ENCODE measurements around the gene POLR2C.

POLR2C gene

DNA sequence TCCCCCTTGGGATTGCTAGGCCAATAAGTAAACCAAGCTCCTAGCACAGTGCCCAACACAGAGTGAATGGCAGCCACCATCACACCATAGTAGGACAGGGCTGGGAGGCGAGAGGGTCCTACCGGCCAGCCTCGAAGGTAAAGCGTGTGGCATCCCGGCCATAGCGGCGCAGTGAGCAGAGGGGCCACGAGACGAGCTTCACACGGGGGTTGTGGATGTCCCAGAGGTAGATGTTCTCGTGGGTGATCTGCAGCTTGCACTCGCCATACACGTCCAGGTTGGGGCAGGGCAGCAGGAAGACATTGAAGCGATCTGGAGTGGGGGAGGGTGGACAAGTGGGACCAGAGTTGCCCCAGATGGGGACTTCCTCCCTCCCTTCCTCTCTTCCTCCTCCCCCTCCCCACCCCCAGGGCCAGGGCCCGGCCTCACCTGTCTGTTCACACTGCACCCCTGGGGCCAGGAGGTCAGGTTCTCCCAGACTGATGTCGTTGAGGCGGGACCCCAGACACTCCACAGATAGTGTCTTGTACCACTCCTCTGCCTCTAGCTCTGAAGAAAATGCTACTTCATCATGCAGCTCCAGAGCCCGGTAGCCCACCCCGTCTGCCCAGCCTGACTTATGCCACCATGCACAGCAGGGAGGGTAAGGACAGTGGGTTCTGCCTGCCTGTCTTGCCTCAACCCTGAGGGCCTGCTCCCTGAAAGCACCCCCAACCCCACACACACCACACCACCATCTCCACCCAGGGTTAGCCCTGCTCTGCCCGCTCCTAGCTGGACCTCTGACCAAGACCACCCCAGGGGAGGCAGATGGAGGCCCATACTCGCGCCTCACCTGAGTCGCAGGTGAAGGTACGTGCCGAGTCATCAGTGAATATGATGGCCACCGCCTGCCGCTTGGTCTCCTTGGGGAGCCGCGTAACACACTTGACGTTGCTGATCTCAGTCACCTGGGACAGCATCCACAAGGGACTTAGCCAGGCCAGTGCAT is 12.5 kb downstream of the POLR2C start:
- H3K36me3 ChIP-seq (ENCODE audit: control insufficient read depth, insufficient read depth, low read length), result no peaks in the 10 kb centered on the region
- peaks cover 15% of the 10 kb centered on the region for H3K4me1 ChIP-seq
- H3K27me3 ChIP-seq (ENCODE audit: control insufficient read depth, insufficient read depth, low read length), result no peaks in the 10 kb centered on the region
- H2AFZ ChIP-seq, result no peak overlapping the region
- H3K4me3 ChIP-seq (ENCODE audit: low read depth, low read length), result no peak overlapping the region
- no peak overlapping the region for H3K9ac ChIP-seq
- TF ChIP-seq CTCF (IDR thresholded peaks at IDR 0.05), result no peak
- H3K79me2 ChIP-seq, result peaks cover 8% of the 10 kb centered on the region
- no peak overlapping the region for H3K4me2 ChIP-seq (ENCODE audit: low read length)
- H3K9me3 ChIP-seq (ENCODE audit: control insufficient read depth, low read length), result no peaks in the 10 kb centered on the region
- no peak overlapping the region for H3K27ac ChIP-seq

GRCh38 chr16:57475711-57476339 is 13.3 kb downstream of the POLR2C start:
- no peak overlapping the region for H3K4me3 ChIP-seq (ENCODE audit: low read depth, low read length)
- H3K4me2 ChIP-seq (ENCODE audit: low read length), result no peak overlapping the region
- peaks cover 7% of the 10 kb centered on the region for H3K4me1 ChIP-seq
- no peak overlapping the region for H3K27ac ChIP-seq
- H3K9ac ChIP-seq, result no peak overlapping the region
- no peaks in the 10 kb centered on the region for H3K9me3 ChIP-seq (ENCODE audit: control insufficient read depth, low read length)
- H3K79me2 ChIP-seq, result peaks cover 11% of the 10 kb centered on the region
- no peaks in the 10 kb centered on the region for H3K36me3 ChIP-seq (ENCODE audit: control insufficient read depth, insufficient read depth, low read length)
- no peaks in the 10 kb centered on the region for H3K27me3 ChIP-seq (ENCODE audit: control insufficient read depth, insufficient read depth, low read length)
- H2AFZ ChIP-seq, result no peak overlapping the region
- peak; percentile 60 for TF ChIP-seq CTCF (IDR thresholded peaks at IDR 0.05)

DNA sequence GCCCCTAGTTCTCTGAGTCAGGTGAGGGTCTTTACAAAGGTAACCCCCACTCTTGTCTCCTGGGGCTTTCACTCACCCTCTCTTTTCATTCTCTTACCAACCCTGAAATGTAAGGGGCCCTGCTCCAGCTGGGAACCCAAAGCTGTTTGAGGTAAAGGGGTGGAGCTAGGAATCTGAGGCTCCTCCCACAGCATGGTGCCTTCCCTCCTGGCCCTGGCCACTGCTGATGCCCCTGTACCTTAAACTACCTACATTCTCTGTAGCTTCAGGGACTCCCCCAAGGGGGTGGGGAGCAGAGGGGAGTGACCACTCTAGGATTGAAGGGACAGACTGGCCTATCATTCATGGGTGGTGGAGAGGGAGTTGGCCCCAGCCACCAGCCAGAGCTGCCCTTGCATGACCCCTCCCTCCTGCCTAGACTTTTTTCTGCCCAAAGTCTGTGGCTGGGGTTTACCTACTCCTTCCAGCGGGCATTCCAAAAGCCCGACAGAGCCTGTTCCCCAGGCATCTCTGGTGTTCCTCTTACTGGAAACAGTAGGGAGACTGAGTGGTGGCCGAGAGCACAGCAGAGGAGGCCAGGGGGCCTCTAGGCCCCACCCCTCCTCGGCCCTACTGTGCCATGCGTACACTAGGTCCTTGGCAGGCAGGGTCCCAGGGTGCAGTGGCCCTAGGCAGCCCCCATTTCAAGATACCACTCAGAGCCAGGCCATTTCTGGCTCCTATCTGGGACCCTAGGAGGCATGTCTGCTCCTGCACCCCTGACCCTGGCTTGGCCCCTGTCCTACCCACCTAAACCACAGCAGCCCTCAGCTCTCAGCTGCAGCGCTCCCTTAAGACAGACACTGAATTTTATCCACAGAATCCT is 14.3 kb downstream of the POLR2C start:
- TF ChIP-seq CTCF (IDR thresholded peaks at IDR 0.05), result no peak
- Histone ChIP-seq H3K36me3 (ENCODE audit: control insufficient read depth, insufficient read depth, low read length) (no peaks in the 10 kb centered on the region), H3K4me2 (ENCODE audit: low read length) (no peak overlapping the region), H3K27ac (no peak overlapping the region), H3K4me1 (peaks cover 5% of the 10 kb centered on the region), H3K9ac (no peak overlapping the region), H3K9me3 (ENCODE audit: control insufficient read depth, low read length) (no peaks in the 10 kb centered on the region), H3K27me3 (ENCODE audit: control insufficient read depth, insufficient read depth, low read length) (no peaks in the 10 kb centered on the region), H2AFZ (no peak overlapping the region), H3K79me2 (peaks cover 14% of the 10 kb centered on the region), H3K4me3 (ENCODE audit: low read depth, low read length) (no peak overlapping the region)

DNA sequence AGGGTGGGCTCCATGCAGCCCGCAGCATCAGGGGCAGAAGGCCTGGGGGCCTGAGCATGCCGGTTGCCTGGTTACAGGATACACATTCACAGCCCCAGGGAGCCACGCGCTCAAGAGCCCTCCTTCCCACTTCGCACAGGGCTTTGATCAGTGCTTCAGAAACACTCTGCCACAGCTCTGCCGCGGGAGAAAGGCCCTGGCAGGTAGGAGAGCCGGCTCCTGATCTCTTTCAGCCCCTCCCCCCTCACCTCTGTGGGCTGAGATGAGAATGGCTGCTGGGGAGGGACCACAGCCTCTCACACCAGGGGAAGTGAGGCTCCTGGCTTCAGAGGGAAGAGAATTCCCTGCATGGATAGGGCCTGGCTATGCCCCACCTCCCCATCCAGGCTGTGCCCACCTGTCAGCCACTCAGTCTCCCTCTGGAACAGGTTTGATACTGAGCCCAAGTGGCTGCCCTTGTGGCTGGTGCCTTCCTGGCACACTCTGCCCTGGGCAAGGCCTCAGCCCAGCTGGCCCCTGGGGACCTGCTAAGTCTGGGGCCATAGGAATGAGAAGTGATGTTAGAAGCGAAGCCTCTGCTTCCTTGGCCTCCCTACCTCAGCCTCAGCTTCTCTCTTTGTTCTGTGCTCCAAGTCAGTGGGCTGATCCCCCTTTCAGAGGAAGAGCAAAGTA is 15.2 kb downstream of the POLR2C start:
- Histone ChIP-seq H3K79me2 (peaks cover 15% of the 10 kb centered on the region), H3K4me1 (peaks cover 5% of the 10 kb centered on the region), H3K9me3 (ENCODE audit: control insufficient read depth, low read length) (no peaks in the 10 kb centered on the region), H3K27me3 (ENCODE audit: control insufficient read depth, insufficient read depth, low read length) (no peaks in the 10 kb centered on the region), H3K9ac (no peak overlapping the region), H3K4me2 (ENCODE audit: low read length) (no peak overlapping the region), H2AFZ (no peak overlapping the region), H3K4me3 (ENCODE audit: low read depth, low read length) (no peak overlapping the region), H3K36me3 (ENCODE audit: control insufficient read depth, insufficient read depth, low read length) (no peaks in the 10 kb centered on the region), H3K27ac (no peak overlapping the region)
- no peak for TF ChIP-seq CTCF (IDR thresholded peaks at IDR 0.05)

Measured in parathyroid adenoma (tissue), 2 donors.